Upper lobe of left lung (tissue), 4 donors: ENCODE results near the gene ELOB.

Experiments used
- POLR2AphosphoS5 ChIP-seq, 2 donors: sonication (generic); formaldehyde crosslinking; IDR thresholded peaks; one replicate each; pipeline ENCODE4 v1.5.1; 2017; ENCODE audit warnings: antibody characterized with exemption in 2 of 2
- TF ChIP-seq, protein P1 (sequence below), 6 experiments: fragments of 450-650 bp in 4 of 6; fragments of 200-600 bp in 2 of 6; sonication (generic) in 2 of 6; IDR thresholded peaks; one replicate each; pipeline ENCODE4 v1.5.1; 2016 to 2019; ENCODE audit warnings: antibody characterized with exemption in 6 of 6

DNA sequence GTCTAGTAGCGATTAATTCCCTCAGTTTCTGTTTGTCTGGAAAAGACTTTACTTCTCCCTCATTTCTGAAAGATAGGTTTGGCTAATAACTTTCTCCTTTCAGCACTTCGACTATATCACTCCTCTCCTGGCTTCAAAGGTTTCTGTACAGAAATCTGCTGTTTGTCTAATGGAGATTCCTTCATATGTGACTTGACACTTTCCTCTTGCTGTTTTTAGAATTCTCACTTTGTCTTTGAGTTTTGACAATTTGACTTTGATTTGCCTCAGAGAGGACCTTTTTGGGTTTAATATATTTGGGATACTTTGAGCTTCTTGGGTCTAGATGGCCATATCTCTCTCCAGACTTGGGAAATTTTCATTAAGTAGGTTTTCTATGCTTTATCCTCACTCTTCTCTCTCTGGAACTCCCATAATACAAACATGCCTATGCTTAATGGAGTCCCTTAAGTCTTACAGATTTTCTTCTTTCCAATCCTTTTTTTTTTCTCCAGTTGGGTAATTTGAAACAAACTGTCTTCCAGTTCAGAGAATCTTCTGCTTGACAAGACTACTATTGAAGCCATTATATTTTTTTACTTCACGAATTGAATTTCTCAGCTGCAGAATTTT lies 32.2 kb upstream of the ELOB start:
- TF ChIP-seq, protein P1, sequence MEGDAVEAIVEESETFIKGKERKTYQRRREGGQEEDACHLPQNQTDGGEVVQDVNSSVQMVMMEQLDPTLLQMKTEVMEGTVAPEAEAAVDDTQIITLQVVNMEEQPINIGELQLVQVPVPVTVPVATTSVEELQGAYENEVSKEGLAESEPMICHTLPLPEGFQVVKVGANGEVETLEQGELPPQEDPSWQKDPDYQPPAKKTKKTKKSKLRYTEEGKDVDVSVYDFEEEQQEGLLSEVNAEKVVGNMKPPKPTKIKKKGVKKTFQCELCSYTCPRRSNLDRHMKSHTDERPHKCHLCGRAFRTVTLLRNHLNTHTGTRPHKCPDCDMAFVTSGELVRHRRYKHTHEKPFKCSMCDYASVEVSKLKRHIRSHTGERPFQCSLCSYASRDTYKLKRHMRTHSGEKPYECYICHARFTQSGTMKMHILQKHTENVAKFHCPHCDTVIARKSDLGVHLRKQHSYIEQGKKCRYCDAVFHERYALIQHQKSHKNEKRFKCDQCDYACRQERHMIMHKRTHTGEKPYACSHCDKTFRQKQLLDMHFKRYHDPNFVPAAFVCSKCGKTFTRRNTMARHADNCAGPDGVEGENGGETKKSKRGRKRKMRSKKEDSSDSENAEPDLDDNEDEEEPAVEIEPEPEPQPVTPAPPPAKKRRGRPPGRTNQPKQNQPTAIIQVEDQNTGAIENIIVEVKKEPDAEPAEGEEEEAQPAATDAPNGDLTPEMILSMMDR (IDR thresholded peaks at IDR 0.05), result no peak
- no peak for TF ChIP-seq POLR2AphosphoS5 (IDR thresholded peaks at IDR 0.05)
